Medulla oblongata (tissue), 1 donor: Measurements from ENCODE around the gene KCNJ6.
"Not testable (repeated sequence)": the region's sequence is repeated elsewhere in the genome, so short reads cannot be mapped to it uniquely, and the experiment has no call there.

ENCODE experiments used
- DNase-seq: peaks from one replicate; pipeline ENCODE4 v3.0.0-alpha.2; 2015; ENCODE audit errors: extremely low spot score

KCNJ6 gene

GRCh38 chr21:37647781-37648180 lies 268.5 kb downstream of the KCNJ6 start:
- no peak for DNase-seq

- not testable (repeated sequence) for DNase-seq
Measured at GRCh38 chr21:37646761-37647160, 269.5 kb downstream of the KCNJ6 start.

- no peak for DNase-seq
Measured at GRCh38 chr21:37645848-37646247, 270.4 kb downstream of the KCNJ6 start.

- DNase-seq: no peak
Measured at GRCh38 chr21:37644636-37645035, 271.6 kb downstream of the KCNJ6 start.

GRCh38 chr21:37643862-37644261 lies 272.4 kb downstream of the KCNJ6 start:
- not testable (repeated sequence) for DNase-seq

GRCh38 chr21:37642493-37642892 lies 273.8 kb downstream of the KCNJ6 start:
- DNase-seq: no peak

- DNase-seq: no peak
Measured at GRCh38 chr21:37639756-37640155, 276.5 kb downstream of the KCNJ6 start.

- DNase-seq: no peak
Measured at GRCh38 chr21:37636152-37636860, 280.0 kb downstream of the KCNJ6 start.

- no peak for DNase-seq
Measured at GRCh38 chr21:37631319-37632117, 284.7 kb downstream of the KCNJ6 start.

- no peak for DNase-seq
Measured at GRCh38 chr21:37630872-37631271, 285.4 kb downstream of the KCNJ6 start.

- DNase-seq: no peak
Measured at GRCh38 chr21:37628362-37628761, 287.9 kb downstream of the KCNJ6 start.

GRCh38 chr21:37627561-37627960 lies 288.7 kb downstream of the KCNJ6 start:
- no peak for DNase-seq

- no peak for DNase-seq
Measured at GRCh38 chr21:37627074-37627473, 289.2 kb downstream of the KCNJ6 start.

- DNase-seq: no peak
Measured at GRCh38 chr21:37626320-37626719, 289.9 kb downstream of the KCNJ6 start.

GRCh38 chr21:37623689-37624088 lies 292.6 kb downstream of the KCNJ6 start:
- no peak for DNase-seq

GRCh38 chr21:37623183-37623582 lies 293.1 kb downstream of the KCNJ6 start:
- no peak for DNase-seq

- no peak for DNase-seq
Measured at GRCh38 chr21:37622755-37623154, 293.5 kb downstream of the KCNJ6 start.

- DNase-seq: no peak
Measured at GRCh38 chr21:37620401-37620800, 295.9 kb downstream of the KCNJ6 start.

GRCh38 chr21:37619464-37619974 lies 296.7 kb downstream of the KCNJ6 start:
- no peak for DNase-seq

GRCh38 chr21:37618081-37618480 lies 298.2 kb downstream of the KCNJ6 start:
- DNase-seq: no peak

- DNase-seq: no peak
Measured at GRCh38 chr21:37615962-37616361, 300.3 kb downstream of the KCNJ6 start.

GRCh38 chr21:37614351-37614875 lies 301.8 kb downstream of the KCNJ6 start:
- DNase-seq: no peak

GRCh38 chr21:37607081-37607480 lies 309.2 kb downstream of the KCNJ6 start:
- DNase-seq: no peak
